NCI-H1048 (cell line): ENCODE measurements around the gene ZNF397.

Source experiments
- DNase-seq: peaks from one replicate; lab custom pipeline; 2025; lab: John Stamatoyannopoulos, UW

ZNF397 gene

DNA sequence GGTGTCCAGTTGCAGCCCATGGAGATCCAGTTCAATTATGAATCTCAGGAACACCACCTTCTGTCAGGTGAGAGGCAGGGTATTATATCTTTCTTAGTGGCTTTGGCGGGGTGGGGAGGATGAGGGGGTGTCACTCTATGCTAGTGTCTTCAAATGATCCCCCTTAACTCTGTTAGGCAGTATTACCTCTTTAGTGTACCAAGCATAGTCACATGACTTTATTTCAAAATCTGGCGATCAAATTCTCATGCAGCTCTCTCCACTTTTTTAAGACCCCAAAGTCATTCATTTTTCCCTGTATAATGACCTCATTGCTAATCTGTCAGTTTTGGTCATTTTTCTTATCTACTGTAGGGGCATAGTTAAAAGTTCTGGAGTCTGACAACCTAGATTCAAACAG is 50.3 kb downstream of the ZNF397 start:
- no peak for DNase-seq

DNA sequence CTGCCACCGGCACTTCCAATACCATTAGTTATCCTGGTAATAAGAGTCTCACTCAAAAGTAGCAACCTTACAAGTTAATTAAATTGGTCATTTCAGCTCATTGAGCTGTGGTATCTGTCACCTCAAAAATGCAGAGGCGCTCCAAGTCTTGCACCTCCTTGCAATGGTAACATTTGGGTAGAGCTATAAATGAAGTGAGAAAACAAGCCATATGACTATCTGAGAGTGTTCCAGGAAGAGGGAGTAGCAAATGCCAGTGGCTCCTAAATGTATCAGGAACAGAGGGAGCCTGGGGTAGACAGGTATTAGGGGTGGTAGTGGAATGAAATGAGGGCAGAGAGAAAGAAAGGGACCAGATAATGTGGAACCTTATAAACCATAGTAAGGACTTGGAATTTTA is 55.2 kb downstream of the ZNF397 start:
- no peak for DNase-seq

DNA sequence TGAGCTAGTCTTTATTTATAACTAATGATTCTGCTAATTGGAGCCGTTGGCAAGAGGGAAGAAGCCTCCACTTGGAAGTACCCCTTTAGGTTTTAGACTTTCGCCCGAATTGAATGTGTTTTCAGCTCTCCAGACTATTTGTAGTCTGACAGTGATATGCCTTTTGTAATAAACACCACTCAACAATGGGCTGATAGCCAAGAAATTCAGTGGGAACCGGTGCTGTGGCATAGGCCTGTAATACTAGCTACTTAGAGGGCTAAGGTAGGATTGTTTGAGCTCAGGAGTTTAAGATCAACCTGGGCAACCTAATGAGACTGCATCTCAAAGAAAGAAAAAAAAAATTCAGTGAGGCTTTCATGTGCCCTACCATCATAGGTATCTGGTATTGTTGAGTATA is 62.8 kb downstream of the ZNF397 start:
- no peak for DNase-seq

- DNase-seq = no peak
Measured at GRCh38 chr18:35306588-35307250, 65.9 kb downstream of the ZNF397 start.
